Thyroid gland (tissue), 4 donors: ENCODE results near the gene TBCCD1. TPM values are rescaled to one million over a fixed set of nuclear protein-coding genes. Genes with fewer than 3 reads are reported as not detected.

Experiments
- DNase-seq, 2 donors: peaks; one replicate each; pipeline ENCODE4 v3.0.0-alpha.2; 2019
- H3K27ac ChIP-seq, 3 donors: fragments of 200-600 bp; sonication (generic); 1 replicate in 2 of 3; 2 replicates in 1 of 3; pipeline ENCODE4 v1.5.1; 2016 to 2019; ENCODE audit warnings: mild to moderate bottlenecking in 1 of 3, moderate library complexity in 1 of 3
- H3K27me3 ChIP-seq: fragments of 200-600 bp; sonication (generic); one replicate; pipeline ENCODE4 v1.5.1; 2019
- H3K36me3 ChIP-seq, 2 donors: fragments of 200-600 bp; sonication (generic); one replicate each; pipeline ENCODE4 v1.5.1; 2016 to 2019
- H3K4me1 ChIP-seq, 2 donors: fragments of 200-600 bp; sonication (generic); one replicate each; pipeline ENCODE4 v1.5.1; 2017 to 2019
- H3K4me3 ChIP-seq, 3 donors: fragments of 200-600 bp; sonication (generic); replicated peaks in 1 of 3; 1 replicate in 2 of 3; 2 replicates in 1 of 3; pipeline ENCODE4 v1.5.1; 2016; ENCODE audit warnings: mild to moderate bottlenecking in 1 of 3
- H3K9me3 ChIP-seq: fragments of 200-600 bp; sonication (generic); one replicate; pipeline ENCODE4 v1.5.1; 2017
- POLR2A ChIP-seq, 2 donors: fragments of 450-650 bp; IDR thresholded peaks; one replicate each; pipeline ENCODE4 v1.6.1; 2017; ENCODE audit warnings: antibody characterized with exemption in 2 of 2, mild to moderate bottlenecking in 2 of 2, moderate library complexity in 1 of 2
- WGBS, 2 donors: methylation state at CpG; one replicate each; pipeline ENCODE4 v1.1.5; 2017; 5-methylcytosine and 5-hydroxymethylcytosine counted together
- intact Hi-C: fragments of 100-400 bp; cut with DNase I; formaldehyde crosslinking; loops from one replicate; pipeline ENCODE4 v1.15.1; 2023
- total RNA-seq, 4 donors: library from RNA; depleted of rRNA; stranded (reverse); fragments of >200 nt; gene quantifications; one replicate each; pipeline ENCODE4 v1.2.3, GENCODE V29; 2016
- TF ChIP-seq, protein P1 (sequence below), 6 experiments: fragments of 200-600 bp in 3 of 6; fragments of 450-650 bp in 3 of 6; sonication (generic) in 3 of 6; IDR thresholded peaks; one replicate each; pipeline ENCODE4 v1.5.1; 2016 to 2019; ENCODE audit warnings: antibody characterized with exemption in 6 of 6, mild to moderate bottlenecking in 2 of 6, inconsistent platforms in 1 of 6, moderate library complexity in 1 of 6

Gene TBCCD1
- total RNA-seq, 4 donors from 2014 or later: 20.8 to 24.3 (median 21.6) TPM

GRCh38 chr3:186599785-186600166 is 32.6 kb upstream of the TBCCD1 start:
- intact Hi-C loops: no loop called here
- WGBS, 2 donors: 82 to 94% methylated on average over 2 of the region's 2 CpGs
- no peaks in the 10 kb centered on the region for H3K36me3 ChIP-seq

GRCh38 chr3:186599142-186599784 is 32.1 kb upstream of the TBCCD1 start:
- no peak overlapping the region for H3K4me3 ChIP-seq
- WGBS, 2 donors: 78 to 80% methylated on average over 12 of the region's 12 CpGs
- H3K4me1 ChIP-seq: peaks cover 0 to 3% of the 10 kb centered on the region in 2 donors
- intact Hi-C loops: no loop called here
- no peak for TF ChIP-seq POLR2A (IDR thresholded peaks at IDR 0.05)
- TF ChIP-seq, protein P1, sequence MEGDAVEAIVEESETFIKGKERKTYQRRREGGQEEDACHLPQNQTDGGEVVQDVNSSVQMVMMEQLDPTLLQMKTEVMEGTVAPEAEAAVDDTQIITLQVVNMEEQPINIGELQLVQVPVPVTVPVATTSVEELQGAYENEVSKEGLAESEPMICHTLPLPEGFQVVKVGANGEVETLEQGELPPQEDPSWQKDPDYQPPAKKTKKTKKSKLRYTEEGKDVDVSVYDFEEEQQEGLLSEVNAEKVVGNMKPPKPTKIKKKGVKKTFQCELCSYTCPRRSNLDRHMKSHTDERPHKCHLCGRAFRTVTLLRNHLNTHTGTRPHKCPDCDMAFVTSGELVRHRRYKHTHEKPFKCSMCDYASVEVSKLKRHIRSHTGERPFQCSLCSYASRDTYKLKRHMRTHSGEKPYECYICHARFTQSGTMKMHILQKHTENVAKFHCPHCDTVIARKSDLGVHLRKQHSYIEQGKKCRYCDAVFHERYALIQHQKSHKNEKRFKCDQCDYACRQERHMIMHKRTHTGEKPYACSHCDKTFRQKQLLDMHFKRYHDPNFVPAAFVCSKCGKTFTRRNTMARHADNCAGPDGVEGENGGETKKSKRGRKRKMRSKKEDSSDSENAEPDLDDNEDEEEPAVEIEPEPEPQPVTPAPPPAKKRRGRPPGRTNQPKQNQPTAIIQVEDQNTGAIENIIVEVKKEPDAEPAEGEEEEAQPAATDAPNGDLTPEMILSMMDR (IDR thresholded peaks at IDR 0.05): no peak
- DNase-seq: no peak
- H3K36me3 ChIP-seq: no peaks in the 10 kb centered on the region
- H3K9me3 ChIP-seq: no peaks in the 10 kb centered on the region
- no peak overlapping the region for H3K27ac ChIP-seq
- no peaks in the 10 kb centered on the region for H3K27me3 ChIP-seq

More at GRCh38 chr3:186599785-186600166, 32.6 kb upstream of the TBCCD1 start:
- Histone ChIP-seq H3K4me3 (no peak overlapping the region), H3K9me3 (no peaks in the 10 kb centered on the region), H3K27ac (no peak overlapping the region), H3K27me3 (no peaks in the 10 kb centered on the region), H3K4me1 (peaks cover 0 to 3% of the 10 kb centered on the region in 2 donors)
- no peak for TF ChIP-seq POLR2A (IDR thresholded peaks at IDR 0.05)
- TF ChIP-seq, protein P1 (IDR thresholded peaks at IDR 0.05): no peak
- DNase-seq: no peak

DNA sequence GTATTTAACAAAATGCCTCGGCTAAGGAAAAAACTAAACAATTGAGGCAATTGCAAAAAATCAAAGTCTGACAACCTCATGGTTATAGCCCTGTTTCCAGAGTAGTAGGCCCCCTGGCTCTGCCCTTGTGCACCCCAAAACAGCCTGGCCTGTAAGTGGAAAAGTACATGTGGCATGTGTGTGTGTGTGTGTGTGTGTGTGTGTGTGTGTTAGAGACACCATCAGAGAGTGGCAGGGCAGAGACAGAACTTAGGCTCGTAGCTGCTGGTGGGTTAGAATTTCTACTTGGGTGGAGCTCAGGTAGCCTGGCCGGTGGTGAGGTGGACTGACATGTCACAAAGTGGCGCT is 31.6 kb upstream of the TBCCD1 start:
- Histone ChIP-seq H3K27ac (no peak overlapping the region), H3K4me1 (peaks cover 0 to 3% of the 10 kb centered on the region in 2 donors), H3K27me3 (no peaks in the 10 kb centered on the region), H3K4me3 (no peak overlapping the region), H3K9me3 (no peaks in the 10 kb centered on the region), H3K36me3 (no peaks in the 10 kb centered on the region)
- no peak for DNase-seq
- intact Hi-C loops: no loop called here
- no peak for TF ChIP-seq POLR2A (IDR thresholded peaks at IDR 0.05)
- TF ChIP-seq, protein P1 (IDR thresholded peaks at IDR 0.05): no peak
- 85 to 89% methylated on average over 4 of the region's 4 CpGs for WGBS, 2 donors

DNA sequence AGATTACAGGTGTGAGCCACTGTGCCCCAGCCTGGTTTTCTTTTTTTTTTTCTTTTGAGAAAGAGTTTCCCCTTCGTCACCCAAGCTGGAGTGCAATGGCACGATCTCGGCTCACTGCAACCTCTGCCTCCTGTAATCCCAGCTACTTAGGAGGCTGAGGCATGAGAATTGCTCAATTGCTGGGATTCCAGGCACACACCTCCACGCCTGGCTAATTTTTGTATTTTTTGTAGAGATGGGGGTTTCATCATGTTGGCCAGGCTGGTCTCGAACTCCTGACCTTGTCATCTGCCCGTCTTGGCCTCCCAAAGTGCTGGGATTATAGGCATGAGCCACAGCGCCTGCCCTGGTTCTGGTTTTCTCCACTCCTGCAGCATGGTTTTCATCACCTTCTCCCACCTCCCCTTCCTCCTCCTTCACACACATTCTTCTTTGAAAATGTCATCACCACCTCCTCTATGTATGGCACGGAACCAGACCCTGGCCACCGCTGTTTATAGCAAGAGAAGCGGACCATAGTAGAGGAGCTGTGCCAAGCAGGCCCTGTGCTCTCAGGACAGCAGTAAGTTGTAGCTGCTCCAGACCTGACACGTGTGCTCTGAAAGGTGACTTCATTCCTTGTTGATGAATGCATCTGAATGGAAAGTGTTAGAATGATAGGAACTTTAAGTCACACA is 31.1 kb upstream of the TBCCD1 start:
- 63 to 65% methylated on average over 11 of the region's 11 CpGs for WGBS, 2 donors
- peak; percentile 26 to 65 for DNase-seq

More for the DNA sequence above, 31.1 kb upstream of the TBCCD1 start:
- intact Hi-C loops: no loop called here
- Histone ChIP-seq H3K9me3 (no peaks in the 10 kb centered on the region), H3K36me3 (no peaks in the 10 kb centered on the region), H3K27me3 (no peaks in the 10 kb centered on the region), H3K4me1 (peaks cover 0 to 3% of the 10 kb centered on the region in 2 donors), H3K27ac (no peak overlapping the region), H3K4me3 (no peak overlapping the region)
- no peak for TF ChIP-seq POLR2A (IDR thresholded peaks at IDR 0.05)
- TF ChIP-seq, protein P1 (IDR thresholded peaks at IDR 0.05): no peak
